GM10847 (cell line): ENCODE data around the gene UNC13C.

Source experiments
- POLR2A ChIP-seq: IDR thresholded peaks from 2 replicates; pipeline ENCODE4 v1.6.1; 2011; ENCODE audit not compliant: insufficient read length; ENCODE audit errors: extremely low read depth

UNC13C gene

DNA sequence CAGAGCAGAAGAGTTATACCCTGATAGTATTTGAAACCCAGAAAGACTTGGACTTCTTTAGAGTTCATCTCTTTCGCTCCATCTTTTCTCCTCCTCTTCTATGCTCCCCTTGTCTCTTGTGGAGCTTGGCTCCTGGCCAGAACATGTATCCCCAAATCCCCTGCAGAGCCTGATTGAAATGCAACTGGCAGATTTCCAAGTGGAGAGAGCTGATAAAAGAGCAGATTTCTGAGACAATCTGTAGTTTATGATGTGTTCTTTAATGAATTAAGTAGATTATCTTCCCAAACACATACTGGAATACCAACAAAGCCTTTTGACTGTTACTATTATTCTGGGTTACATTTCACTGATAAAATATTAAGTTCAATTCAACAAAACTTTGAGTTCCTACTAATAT is 33.4 kb downstream of the UNC13C start:
- TF ChIP-seq POLR2A = no peak

DNA sequence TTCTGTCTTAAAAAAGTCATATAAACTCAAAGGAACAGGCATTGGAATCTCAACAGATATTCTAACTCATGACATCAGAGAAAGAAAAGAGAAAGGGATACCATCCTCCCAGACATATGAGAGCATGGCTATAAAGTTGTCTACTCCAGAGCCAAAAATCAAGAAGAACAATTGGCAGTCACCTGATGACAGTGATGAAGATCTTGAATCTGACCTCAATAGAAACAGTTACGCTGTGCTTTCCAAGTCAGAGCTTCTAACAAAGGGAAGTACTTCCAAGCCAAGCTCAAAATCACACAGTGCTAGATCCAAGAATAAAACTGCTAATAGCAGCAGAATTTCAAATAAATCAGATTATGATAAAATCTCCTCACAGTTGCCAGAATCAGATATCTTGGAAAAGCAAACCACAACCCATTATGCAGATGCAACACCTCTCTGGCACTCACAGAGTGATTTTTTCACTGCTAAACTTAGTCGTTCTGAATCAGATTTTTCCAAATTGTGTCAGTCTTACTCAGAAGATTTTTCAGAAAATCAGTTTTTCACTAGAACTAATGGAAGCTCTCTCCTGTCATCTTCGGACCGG is 35.9 kb downstream of the UNC13C start:
- no peak for TF ChIP-seq POLR2A

DNA sequence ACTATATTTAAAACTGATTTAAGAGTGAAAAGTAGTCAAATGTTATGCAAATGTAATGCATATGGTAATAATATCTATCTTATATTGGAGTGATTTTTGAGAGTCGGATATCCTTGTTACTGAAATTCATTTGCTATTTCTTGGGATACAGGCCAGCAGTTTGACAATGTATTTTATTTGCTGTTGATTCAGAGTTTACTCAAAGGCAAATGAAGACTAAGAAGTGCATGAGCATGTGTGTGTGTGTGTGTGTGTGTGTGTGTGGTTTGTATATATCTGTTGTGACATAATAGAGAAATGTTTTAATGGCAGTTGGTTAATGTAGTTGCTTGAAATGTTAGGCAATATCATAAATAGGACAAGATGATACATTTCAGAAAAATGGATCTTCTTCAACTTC is 39.0 kb downstream of the UNC13C start:
- TF ChIP-seq POLR2A = no peak

DNA sequence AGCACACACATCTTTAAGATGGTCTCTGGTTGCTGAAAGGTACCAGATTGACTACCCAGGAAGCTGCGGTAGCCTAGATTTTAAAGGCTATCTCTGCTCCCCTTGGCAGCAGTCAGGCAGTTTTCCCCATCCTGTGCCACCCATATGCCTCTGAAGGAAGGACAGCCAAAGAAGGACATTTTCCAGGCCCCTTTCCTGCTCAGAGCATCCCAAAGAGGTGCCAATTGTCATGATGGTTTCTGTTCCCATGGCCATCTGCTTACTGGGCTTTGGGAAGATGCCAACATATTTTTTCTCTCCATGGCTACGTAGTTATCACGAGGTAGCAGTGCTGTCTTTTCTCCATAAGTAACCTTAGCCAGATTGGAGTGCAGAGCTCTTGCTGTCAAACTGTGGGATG is 39.7 kb downstream of the UNC13C start:
- TF ChIP-seq POLR2A = no peak

DNA sequence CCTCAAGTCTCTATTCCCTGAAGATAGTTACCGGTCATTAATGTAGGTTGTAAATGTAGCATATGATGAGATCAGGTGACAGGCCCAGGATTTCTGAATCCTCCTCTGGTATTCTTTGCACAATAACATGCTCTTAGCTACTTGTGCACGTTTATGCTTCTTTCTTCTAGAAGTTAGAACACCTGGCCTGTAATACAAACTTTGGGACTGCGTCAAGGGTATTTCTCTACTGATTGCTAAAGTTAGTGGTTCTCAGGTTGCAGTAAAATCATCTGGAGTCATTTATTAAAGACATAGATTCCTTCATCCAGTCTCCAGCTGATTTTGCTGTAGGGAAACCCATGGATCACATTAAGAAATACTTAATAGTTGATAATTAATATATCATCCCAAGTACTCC is 48.0 kb downstream of the UNC13C start:
- no peak for TF ChIP-seq POLR2A

DNA sequence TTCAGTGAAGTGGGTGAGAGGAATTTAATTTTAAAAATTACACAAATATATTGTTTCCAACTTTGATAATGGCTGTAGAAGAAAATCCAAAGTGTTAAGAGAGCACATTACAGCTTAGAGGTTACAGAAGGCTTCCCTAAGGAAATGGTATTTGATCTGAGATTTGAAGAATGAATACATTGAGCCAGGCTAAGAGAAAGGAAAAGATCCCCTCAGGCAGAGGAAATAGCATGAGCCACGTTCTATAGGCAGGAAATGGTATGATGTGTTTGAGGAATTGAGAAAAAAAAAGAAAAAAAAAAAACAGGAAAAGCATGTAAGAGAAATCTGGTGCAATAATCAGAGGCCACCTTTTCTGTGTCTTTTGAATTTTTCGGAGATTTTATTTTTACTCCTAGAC is 48.6 kb downstream of the UNC13C start:
- TF ChIP-seq POLR2A = no peak

DNA sequence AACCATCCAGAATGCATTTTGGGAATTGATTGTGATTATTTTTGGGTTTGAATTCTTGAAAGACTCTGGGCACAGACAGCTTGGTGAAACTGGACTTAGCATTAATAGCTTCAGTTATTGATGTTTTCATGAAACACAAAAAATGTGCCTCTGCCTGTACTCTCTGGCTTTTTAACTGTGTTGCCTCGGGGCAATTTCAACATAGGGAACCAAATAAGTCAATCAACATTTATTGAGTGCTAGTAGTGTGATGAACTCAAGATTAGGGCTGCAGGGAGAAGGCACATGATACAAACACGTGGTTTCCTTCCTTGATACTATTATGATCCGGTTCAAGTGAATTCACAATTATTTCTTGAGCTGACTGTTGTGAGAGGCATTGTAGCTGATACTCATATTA is 50.8 kb downstream of the UNC13C start:
- TF ChIP-seq POLR2A = no peak

DNA sequence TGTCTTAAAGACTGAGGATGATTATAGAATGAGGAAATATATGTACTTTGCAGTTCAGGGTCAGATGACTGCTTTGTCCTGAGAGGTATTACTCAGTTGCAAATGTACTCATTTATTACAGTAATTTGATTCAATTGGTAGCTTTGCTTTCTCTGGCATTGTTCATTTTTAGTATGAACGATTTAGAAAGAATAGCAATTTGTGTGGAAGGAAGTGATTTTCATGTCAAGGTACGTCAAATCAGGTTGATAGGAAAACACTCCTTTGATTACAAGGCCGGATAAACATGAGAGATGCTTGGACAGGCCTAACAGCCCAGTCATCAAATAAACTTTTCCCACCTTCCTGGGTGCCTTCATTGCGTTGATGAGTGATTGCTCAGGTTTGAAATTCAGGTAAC is 53.8 kb downstream of the UNC13C start:
- TF ChIP-seq POLR2A = no peak

DNA sequence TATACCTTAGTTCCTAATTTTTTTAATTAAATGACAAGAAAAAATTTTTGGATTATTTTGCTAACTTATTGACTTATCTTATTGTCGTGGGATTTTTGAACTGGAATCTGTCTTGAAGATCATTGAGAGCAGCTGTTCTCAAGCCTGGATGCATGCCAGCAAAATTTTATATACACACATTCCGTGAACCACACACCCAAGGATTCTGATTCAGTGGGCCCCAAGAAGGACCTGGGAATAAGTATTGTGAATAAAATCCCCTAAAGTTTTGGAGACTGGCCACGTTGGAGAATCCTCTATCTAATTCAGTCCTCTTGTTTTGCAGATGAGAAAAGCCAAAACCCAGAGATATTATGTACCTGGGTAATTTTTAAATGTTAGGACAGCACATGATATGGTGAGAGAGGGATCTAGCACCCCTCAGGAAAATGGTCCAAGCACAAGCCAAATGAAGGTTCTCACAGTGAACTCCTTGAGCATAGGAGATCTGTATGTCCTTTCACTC is 55.2 kb downstream of the UNC13C start:
- no peak for TF ChIP-seq POLR2A

DNA sequence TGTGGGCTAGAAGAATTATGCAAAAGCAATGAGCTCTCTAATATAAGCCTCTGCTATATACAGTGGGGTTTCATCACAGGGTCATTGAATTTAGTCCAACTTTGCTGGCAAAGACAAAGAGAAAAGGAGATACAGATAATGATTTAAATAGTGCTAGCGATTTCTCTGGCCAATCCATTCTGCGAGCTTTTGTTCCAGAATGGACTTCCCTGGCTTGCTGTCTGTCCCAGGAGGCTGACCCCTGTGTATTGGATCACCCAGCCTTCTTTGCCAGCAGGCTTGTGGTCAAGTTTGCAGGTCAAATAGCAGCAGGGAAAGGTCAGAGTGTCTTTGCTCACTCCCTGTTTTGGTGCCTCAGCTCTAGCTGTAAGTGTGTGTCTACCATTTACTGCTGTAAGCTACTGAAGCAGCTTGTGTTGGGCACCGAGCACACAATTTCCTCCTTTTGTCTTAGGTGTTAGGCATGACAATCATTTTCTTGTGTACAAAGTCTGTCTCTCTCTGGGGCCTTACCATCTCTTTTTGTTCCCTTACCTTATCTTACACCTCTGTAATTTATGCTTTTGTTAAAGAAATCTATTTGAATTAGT is 55.7 kb downstream of the UNC13C start:
- TF ChIP-seq POLR2A = no peak

DNA sequence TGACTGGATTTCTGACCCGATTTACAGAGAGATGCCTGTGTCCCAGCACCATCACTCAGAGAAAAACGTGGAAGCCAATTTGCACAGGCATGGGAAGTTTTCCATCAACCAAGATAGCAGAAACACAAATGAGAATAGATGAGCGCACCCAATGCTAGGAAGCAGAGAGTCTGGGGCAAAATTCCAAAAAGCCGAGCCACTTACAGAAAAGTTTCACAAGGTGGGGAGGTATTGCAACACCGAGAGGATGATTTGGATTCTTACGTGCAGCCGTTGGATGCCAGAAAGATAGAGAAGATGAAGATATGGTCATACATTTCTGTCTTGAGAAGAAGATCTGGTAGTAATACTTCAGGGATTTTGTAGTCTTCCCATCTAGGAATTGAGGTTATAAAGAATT is 57.4 kb downstream of the UNC13C start:
- TF ChIP-seq POLR2A = no peak

DNA sequence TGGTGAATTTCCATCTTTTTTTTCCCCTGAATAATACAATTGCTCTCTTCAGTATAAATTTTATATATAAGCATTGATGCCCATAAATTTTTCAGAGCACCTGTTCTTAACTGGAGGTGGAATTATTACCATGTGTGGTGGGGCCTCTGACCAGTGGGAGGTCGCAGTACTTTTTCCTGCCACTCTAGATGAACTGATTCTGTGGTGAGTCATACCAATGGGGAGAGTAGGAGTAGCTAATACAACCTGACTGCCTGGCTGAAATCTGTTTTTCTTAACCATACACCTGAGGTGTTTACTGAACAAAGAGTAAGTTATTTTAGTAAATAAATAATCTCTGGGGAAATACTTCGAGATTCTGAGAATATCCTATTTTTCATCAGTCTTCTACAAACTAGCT is 67.2 kb downstream of the UNC13C start:
- no peak for TF ChIP-seq POLR2A

DNA sequence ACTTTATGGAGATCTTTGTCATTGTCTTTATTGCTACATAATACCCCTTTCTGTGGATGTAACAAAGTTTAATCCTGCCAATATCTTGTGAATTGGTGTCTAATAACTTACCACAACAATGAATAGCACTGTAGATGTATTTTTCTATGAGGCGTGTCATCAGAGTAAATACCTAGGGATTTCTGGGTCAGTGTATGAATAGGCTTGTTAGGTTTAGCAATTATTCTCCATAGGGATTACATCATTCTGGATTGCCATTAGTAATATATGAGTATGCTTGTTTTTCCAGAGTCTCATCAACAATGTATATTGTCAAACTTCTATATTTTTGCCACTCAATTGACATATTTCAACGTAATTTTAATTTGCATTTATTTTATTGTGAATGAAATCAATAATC is 67.9 kb downstream of the UNC13C start:
- no peak for TF ChIP-seq POLR2A

DNA sequence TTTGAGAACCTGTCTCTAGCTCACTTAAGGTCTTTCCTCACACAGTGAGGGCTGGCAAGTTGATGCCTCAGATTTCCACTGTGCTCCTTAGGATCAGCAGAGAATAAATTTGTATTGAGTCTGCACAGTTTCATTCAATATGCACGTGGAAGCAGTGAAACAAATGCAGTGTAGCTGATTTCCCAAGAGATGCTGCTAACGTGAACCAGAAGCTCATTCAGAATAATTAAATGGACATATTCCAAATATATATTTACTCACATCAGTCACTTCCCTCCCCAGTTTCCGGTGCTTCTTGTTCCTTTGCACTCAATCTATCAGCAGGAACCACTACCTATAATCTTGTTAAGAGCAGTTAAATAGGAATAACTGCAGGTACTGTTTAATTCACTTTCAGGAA is 86.1 kb downstream of the UNC13C start:
- no peak for TF ChIP-seq POLR2A

DNA sequence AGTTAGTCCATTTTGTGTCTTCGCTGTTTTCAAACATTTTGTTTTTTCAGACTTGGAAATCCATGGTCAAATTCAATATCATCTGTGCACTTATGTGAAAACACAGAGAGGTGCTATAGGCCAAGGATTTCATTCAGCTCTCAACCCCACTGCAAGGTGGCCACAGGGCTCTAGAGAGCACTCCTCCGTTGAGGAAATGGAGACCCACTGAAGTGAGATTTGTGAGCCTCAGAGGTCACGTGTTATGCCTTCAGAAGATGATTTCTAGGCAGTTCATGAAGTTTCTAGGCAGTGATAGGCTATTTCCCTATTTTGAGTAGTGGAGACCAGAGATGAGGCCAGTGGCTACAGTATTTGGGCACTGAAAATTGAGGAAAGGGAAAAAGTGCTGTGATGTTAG is 88.2 kb downstream of the UNC13C start:
- TF ChIP-seq POLR2A = no peak

DNA sequence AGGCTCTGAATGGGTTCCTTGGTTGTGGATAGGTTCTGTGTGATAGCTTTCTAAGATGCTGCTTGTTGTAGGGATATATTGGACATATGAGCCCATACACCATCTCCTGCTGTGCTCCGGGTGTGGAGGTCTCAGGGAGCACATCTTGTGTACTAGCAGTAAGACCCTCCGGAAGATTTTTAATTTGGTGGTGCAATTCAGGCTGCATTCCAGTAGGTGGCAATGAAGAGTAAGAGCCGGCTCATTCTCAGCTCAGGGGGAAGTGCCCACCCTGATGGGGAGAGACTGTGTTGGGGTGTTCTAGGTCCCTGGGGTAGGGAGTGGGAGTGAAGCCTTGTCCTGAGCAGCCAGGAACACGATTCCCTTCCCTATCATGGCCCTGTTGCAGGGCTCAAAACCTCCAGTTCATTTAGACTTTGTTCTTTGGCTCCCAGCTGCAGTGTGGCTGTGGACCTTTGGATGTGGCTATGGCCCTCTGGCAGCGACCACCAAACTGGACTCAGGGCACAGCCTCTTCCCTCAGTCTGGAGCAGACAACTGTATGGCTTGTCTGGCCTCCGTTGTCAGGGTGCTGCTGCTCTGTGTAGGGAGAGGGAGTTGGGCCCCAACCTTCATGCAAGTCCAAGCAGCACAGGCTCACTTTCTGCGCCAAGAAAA is 104.7 kb downstream of the UNC13C start:
- TF ChIP-seq POLR2A = no peak

DNA sequence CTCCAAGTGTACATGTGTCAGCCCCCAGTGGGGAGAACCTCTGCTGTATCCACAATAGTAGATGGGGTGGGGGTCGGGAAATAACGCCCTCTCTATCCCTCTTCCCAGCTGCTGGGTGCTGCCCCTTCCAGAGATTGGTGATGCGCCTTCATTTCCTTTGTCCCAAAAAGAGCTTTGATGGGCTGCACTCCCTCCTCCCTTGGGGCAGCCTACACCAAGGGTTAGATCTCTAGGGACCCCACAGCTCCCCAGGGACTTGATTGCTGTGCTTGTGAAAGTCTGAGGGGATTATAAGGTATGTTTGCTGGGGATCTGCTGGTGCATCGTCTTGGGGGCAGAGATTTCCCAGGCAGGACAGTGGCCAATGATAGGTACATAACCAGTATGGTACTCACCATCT is 105.3 kb downstream of the UNC13C start:
- TF ChIP-seq POLR2A = no peak

DNA sequence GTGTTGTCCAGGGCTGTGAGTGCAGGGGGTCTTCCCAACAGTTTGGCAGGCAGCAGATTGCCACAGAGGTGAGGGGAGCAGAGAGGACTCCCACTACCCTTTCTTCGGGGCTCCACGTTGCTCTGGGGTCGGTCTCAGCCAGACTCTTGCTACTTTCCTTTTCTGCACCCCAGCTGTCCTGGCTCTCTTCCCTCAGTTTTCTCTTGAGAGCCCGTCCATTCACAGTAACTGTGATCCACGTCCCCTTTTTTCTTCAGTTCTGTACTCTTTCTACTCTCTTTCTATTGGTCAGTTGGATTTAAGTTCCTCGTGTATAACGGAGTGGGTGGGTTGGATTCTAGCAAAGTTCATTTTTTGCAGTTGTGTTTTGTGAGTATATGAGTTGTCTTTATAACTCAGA is 105.8 kb downstream of the UNC13C start:
- no peak for TF ChIP-seq POLR2A

DNA sequence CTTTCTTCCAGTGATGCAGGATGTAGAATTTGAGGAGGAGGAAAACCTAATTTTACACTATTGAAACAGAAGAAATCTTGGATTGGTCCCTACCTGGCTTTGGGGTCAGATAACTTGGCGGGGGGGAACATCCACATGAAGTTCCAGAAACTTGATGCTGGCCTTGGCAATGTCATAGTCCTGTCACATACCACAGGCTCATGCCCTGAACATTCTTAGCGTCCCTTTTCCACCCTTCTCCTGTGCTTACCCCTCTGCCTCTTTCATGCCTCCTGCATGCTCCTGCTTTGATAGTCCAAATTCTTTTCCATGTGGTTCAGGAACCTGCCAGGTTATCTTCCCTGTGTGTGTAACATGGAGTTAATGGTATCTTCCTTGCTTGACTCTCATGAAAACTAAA is 110.6 kb downstream of the UNC13C start:
- no peak for TF ChIP-seq POLR2A
